Keratinocyte (primary cell): Measurements from ENCODE around the gene PCDHB6. TPM values are rescaled to one million over a fixed set of nuclear protein-coding genes. Genes with fewer than 3 reads are reported as not detected.
"Not testable (repeated sequence)": the region's sequence is repeated elsewhere in the genome, so short reads cannot be mapped to it uniquely, and the experiment has no call there.

Experiments
- DNase-seq: peaks from one replicate; pipeline ENCODE4 v3.0.0-alpha.2; 2011; ENCODE audit warnings: low read depth, missing footprints, low spot score
- FAIRE-seq: peaks from 2 replicates; lab custom pipeline; 2011; peaks lifted over from hg19 to GRCh38; lab: Jason Lieb, UNC
- H2AFZ ChIP-seq: 2 replicates; pipeline ENCODE4 v1.6.0; 2012; ENCODE audit warnings: low read length, control low read depth, inconsistent platforms; ENCODE audit not compliant: control insufficient read depth
- H3K27ac ChIP-seq: 2 replicates; pipeline ENCODE4 v1.5.1; 2011; ENCODE audit warnings: low read length; ENCODE audit not compliant: control insufficient read depth, insufficient read depth
- H3K27me3 ChIP-seq: 3 replicates; pipeline ENCODE4 v1.6.0; 2011; ENCODE audit warnings: low read length; ENCODE audit not compliant: control insufficient read depth, insufficient read depth; ENCODE audit errors: extremely low read depth
- H3K36me3 ChIP-seq, 2 experiments: 2 replicates in 1 of 2; 3 replicates in 1 of 2; pipeline ENCODE4 v1.5.1; 2011; ENCODE audit warnings: low read length in 2 of 2, mild to moderate bottlenecking in 1 of 2; ENCODE audit not compliant: control insufficient read depth in 2 of 2, insufficient read depth in 2 of 2; ENCODE audit errors: extremely low read depth in 1 of 2
- H3K4me1 ChIP-seq: 3 replicates; pipeline ENCODE4 v1.5.1; 2011; ENCODE audit warnings: low read length; ENCODE audit not compliant: control insufficient read depth, insufficient read depth; ENCODE audit errors: extremely low read depth
- H3K4me2 ChIP-seq: 3 replicates; pipeline ENCODE4 v1.6.0; 2011; ENCODE audit warnings: low read depth, low read length; ENCODE audit not compliant: control insufficient read depth, insufficient read depth; ENCODE audit errors: extremely low read depth
- H3K4me3 ChIP-seq, 3 experiments: fragments of 200-600 bp in 1 of 3; sonication (generic) in 1 of 3; 2 replicates in 2 of 3; 3 replicates in 1 of 3; pipeline ENCODE4 v1.5.1; 2011 to 2016; ENCODE audit warnings: low read length in 3 of 3, mild to moderate bottlenecking in 3 of 3, control low read depth in 2 of 3, inconsistent platforms in 1 of 3, low read depth in 1 of 3, mixed read lengths in 1 of 3, mixed run types in 1 of 3, moderate library complexity in 1 of 3; ENCODE audit not compliant: control insufficient read depth in 2 of 3, insufficient read depth in 2 of 3; ENCODE audit errors: extremely low read depth in 1 of 3
- H3K79me2 ChIP-seq: 2 replicates; pipeline ENCODE4 v1.6.0; 2012; ENCODE audit warnings: low read length; ENCODE audit not compliant: control insufficient read depth, insufficient read depth
- H3K9ac ChIP-seq: 3 replicates; pipeline ENCODE4 v1.6.0; 2011; ENCODE audit warnings: low read length; ENCODE audit not compliant: control insufficient read depth, insufficient read depth; ENCODE audit errors: extremely low read depth
- H3K9me1 ChIP-seq: 3 replicates; pipeline ENCODE4 v1.6.0; 2011; ENCODE audit warnings: low read length; ENCODE audit not compliant: control insufficient read depth, insufficient read depth; ENCODE audit errors: extremely low read depth
- H3K9me3 ChIP-seq: 2 replicates; pipeline ENCODE4 v1.5.1; 2012; ENCODE audit warnings: low read depth, low read length; ENCODE audit not compliant: control insufficient read depth
- H4K20me1 ChIP-seq: 3 replicates; pipeline ENCODE4 v1.6.0; 2011; ENCODE audit warnings: low read length; ENCODE audit not compliant: control insufficient read depth, insufficient read depth; ENCODE audit errors: extremely low read depth
- EZH2 ChIP-seq: IDR thresholded peaks from one replicate; pipeline ENCODE4 v1.6.1; 2012; ENCODE audit warnings: inconsistent platforms, mild to moderate bottlenecking, low read length, moderate library complexity
- dilution Hi-C: fragments of 300-500 bp; cut with MboI; formaldehyde crosslinking; loops from one replicate; pipeline ENCODE4 v1.7.0; 2020; ENCODE audit warnings: low sequenced_read_pairs; ENCODE audit not compliant: extremely low pct_ligation_motif_present
- polyA plus RNA-seq, 5 experiments: library from polyadenylated mRNA; depleted of rRNA in 3 of 5; stranded (reverse) in 3 of 5; stranded (forward) in 1 of 5; unstranded in 1 of 5; fragments of >200 nt; gene quantifications; 1 replicate in 1 of 5; 2 replicates in 3 of 5; 3 replicates in 1 of 5; pipeline versions ENCODE4 v1.2.1 to v1.2.3, GENCODE V29; 2011 to 2012; ENCODE audit warnings: missing spikeins in 2 of 5, low read depth in 1 of 5, low replicate concordance in 1 of 5
- TF ChIP-seq, protein P1 (sequence below), 3 experiments: IDR thresholded peaks in 1 of 3; conservative IDR thresholded peaks in 1 of 3; optimal IDR thresholded peaks in 1 of 3; 2 replicates in 2 of 3; 3 replicates in 1 of 3; pipeline versions ENCODE3 to v1.5.1; 2011; ENCODE audit warnings: low read length in 3 of 3, mild to moderate bottlenecking in 3 of 3, moderate library complexity in 2 of 3, control low read depth in 1 of 3, inconsistent platforms in 1 of 3; ENCODE audit not compliant: insufficient read depth in 2 of 3; ENCODE audit errors: extremely low read depth in 1 of 3

Gene PCDHB6
- polyA plus RNA-seq, 1 donor (not counting 4 experiments of a cell fraction or from before 2014, with no cell fraction given), result 0.03 TPM

DNA sequence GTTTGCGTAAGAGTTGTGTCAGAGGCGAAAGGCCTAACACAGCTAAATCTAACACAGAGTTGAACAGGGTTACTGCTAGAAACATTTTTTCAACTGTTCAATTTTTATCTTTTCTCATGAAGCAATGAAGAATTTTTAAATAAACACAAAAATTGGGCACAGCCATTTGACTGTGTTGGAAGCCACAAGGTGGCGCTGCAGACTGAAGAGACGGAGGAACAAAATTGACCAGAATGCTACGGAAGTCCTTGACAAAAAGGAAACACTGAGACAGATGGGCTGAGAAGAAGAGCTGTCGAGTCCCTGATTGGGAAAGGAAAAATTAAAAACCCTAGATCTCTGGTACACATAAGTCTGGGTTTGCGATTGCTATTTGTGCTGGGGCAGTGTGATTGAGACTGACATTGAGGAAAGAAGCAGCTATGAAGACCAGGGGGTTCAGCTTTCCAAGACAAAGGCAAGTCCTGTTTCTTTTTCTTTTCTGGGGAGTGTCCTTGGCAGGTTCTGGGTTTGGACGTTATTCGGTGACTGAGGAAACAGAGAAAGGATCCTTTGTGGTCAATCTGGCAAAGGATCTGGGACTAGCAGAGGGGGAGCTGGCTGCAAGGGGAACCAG, 37.1 kb downstream of the PCDHB6 start, which contains the start of gene PCDHB9:
Gene PCDHB9 (plus strand): TSS at position 265 of the 616 bp plus-strand sequence. CDS start 158 bp downstream, at position 423.
- DNase-seq (no peak), FAIRE-seq (no peak)
- Histone ChIP-seq H3K9me3 (no peaks in the 10 kb centered on the region), H3K27me3 (no peaks in the 10 kb centered on the region), H4K20me1 (no peaks in the 10 kb centered on the region), H3K9me1 (no peaks in the 10 kb centered on the region), H3K36me3 (no peaks in the 10 kb centered on the region), H3K79me2 (no peaks in the 10 kb centered on the region), H3K4me3 (no peak within 1 kb of the TSS), H3K27ac (no peak within 1 kb of the TSS), H3K4me1 (no peaks in the 10 kb centered on the region), H2AFZ (no peak within 1 kb of the TSS), H3K9ac (no peak within 1 kb of the TSS), H3K4me2 (no peak within 1 kb of the TSS)
- dilution Hi-C loops, result no loop called here
- TF ChIP-seq EZH2, result no peak
- TF ChIP-seq, protein P1, sequence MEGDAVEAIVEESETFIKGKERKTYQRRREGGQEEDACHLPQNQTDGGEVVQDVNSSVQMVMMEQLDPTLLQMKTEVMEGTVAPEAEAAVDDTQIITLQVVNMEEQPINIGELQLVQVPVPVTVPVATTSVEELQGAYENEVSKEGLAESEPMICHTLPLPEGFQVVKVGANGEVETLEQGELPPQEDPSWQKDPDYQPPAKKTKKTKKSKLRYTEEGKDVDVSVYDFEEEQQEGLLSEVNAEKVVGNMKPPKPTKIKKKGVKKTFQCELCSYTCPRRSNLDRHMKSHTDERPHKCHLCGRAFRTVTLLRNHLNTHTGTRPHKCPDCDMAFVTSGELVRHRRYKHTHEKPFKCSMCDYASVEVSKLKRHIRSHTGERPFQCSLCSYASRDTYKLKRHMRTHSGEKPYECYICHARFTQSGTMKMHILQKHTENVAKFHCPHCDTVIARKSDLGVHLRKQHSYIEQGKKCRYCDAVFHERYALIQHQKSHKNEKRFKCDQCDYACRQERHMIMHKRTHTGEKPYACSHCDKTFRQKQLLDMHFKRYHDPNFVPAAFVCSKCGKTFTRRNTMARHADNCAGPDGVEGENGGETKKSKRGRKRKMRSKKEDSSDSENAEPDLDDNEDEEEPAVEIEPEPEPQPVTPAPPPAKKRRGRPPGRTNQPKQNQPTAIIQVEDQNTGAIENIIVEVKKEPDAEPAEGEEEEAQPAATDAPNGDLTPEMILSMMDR (optimal IDR thresholded peaks at IDR 0.05 in 1 of 3, IDR thresholded peaks at IDR 0.05 in 1 of 3, conservative IDR thresholded peaks at IDR 0.05 in 1 of 3; ENCODE audit: extremely low read depth in 1 of 3, insufficient read depth in 2 of 3, low read length in 3 of 3), result peak in 2 of 3 experiments; percentile 13 to 24

DNA sequence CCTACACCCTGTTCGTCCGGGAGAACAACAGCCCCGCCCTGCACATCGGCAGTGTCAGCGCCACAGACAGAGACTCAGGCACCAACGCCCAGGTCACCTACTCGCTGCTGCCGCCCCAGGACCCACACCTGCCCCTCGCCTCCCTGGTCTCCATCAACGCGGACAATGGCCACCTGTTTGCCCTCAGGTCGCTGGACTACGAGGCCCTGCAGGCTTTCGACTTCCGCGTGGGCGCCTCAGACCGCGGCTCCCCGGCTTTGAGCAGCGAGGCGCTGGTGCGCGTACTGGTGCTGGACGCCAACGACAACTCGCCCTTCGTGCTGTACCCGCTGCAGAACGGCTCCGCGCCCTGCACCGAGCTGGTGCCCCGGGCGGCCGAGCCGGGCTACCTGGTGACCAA, 38.8 kb downstream of the PCDHB6 start:
- H3K27ac ChIP-seq, H3K4me2 ChIP-seq, FAIRE-seq, H3K4me1 ChIP-seq, H3K9ac ChIP-seq, DNase-seq, H3K9me3 ChIP-seq, H3K36me3 ChIP-seq, H3K9me1 ChIP-seq, H2AFZ ChIP-seq, H3K27me3 ChIP-seq, H3K79me2 ChIP-seq, H3K4me3 ChIP-seq, H4K20me1 ChIP-seq, dilution Hi-C loops: not testable (repeated sequence)

DNA sequence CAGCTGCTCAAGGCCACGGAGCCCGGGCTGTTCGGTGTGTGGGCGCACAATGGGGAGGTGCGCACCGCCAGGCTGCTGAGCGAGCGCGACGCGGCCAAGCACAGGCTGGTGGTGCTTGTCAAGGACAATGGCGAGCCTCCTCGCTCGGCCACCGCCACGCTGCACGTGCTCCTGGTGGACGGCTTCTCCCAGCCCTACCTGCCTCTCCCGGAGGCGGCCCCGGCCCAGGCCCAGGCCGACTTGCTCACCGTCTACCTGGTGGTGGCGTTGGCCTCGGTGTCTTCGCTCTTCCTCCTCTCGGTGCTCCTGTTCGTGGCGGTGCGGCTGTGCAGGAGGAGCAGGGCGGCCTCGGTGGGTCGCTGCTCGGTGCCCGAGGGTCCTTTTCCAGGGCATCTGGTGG, 39.3 kb downstream of the PCDHB6 start:
- H3K36me3 ChIP-seq, H3K4me1 ChIP-seq, dilution Hi-C loops, H3K9ac ChIP-seq, H3K79me2 ChIP-seq, FAIRE-seq, H3K4me2 ChIP-seq, H3K9me1 ChIP-seq, H3K27me3 ChIP-seq, H3K9me3 ChIP-seq, H3K27ac ChIP-seq, H4K20me1 ChIP-seq, DNase-seq, H2AFZ ChIP-seq, H3K4me3 ChIP-seq: not testable (repeated sequence)
